ENCODE measurements around the gene ZNF569. TPM values are rescaled to one million over a fixed set of nuclear protein-coding genes. Genes with fewer than 3 reads are reported as not detected.

ZNF569 gene
- total and polyA plus RNA-seq, 2 of the 8 experiments (the other 6 are each of a cell fraction or from before 2014, with no cell fraction given), result 2.4 to 10.5 TPM

- Histone ChIP-seq H3K4ac (replicated peaks; ENCODE audit: insufficient read length, low read depth, low read length) (no peak overlapping the region), H3K4me1 (replicated peaks in 1 of 4; ENCODE audit: control insufficient read depth in 3 of 4, insufficient read depth in 4 of 4, low read length in 3 of 4) (no peaks in the 10 kb centered on the region), H3K23ac (ENCODE audit: insufficient read length) (no peak overlapping the region), H3K9ac (replicated peaks in 1 of 4; ENCODE audit: extremely low read depth in 1 of 4, low read depth in 3 of 4, low read length in 3 of 4) (no peak overlapping the region), H2AFZ (ENCODE audit: low read length) (no peak overlapping the region), H3K79me1 (ENCODE audit: low read depth, low read length) (no peaks in the 10 kb centered on the region), H4K8ac (ENCODE audit: extremely low read depth, insufficient read depth, low read length) (no peak overlapping the region), H4K5ac (ENCODE audit: insufficient read length, low read depth, low read length) (no peak overlapping the region), H3K14ac (ENCODE audit: insufficient read length) (no peak overlapping the region), H3K4me3 (ENCODE audit: extremely low read depth in 1 of 4, insufficient read depth in 2 of 4, low read depth in 3 of 4, low read length in 4 of 4) (no peak overlapping the region), H3K27me3 (replicated peaks in 1 of 4; ENCODE audit: control insufficient read depth in 3 of 4, extremely low read depth in 1 of 4, insufficient read depth in 3 of 4, low read length in 3 of 4) (no peaks in the 10 kb centered on the region), H3K36me3 (ENCODE audit: control insufficient read depth in 2 of 4, insufficient read depth in 4 of 4, low read length in 3 of 4) (peaks cover 4 to 51% (median 19%) of the 10 kb centered on the region in 4 experiments), H3K4me2 (ENCODE audit: insufficient read depth in 1 of 2, low read depth in 2 of 2, low read length in 2 of 2) (no peak overlapping the region), H4K91ac (replicated peaks; ENCODE audit: insufficient read length, low read length) (no peak overlapping the region), H4K20me1 (replicated peaks in 1 of 2; ENCODE audit: control insufficient read depth in 1 of 2, insufficient read depth in 2 of 2, low read length in 2 of 2) (no peaks in the 10 kb centered on the region), H2BK120ac (replicated peaks; ENCODE audit: low read depth, low read length) (no peak overlapping the region), H3K27ac (ENCODE audit: low read depth, low read length) (no peak overlapping the region), H3K18ac (ENCODE audit: extremely low read depth, low read length) (no peak overlapping the region), H2AK5ac (ENCODE audit: low read depth, low read length) (no peak overlapping the region), H3K23me2 (ENCODE audit: low read depth, low read length) (no peaks in the 10 kb centered on the region), H3K9me3 (ENCODE audit: insufficient read depth in 2 of 2, low read depth in 1 of 2, low read length in 1 of 2) (peaks cover 23 to 30% of the 10 kb centered on the region in 2 experiments), H3K79me2 (ENCODE audit: control insufficient read depth in 1 of 2, insufficient read depth in 2 of 2, low read length in 2 of 2) (no peaks in the 10 kb centered on the region; a peak in 1 of 4 replicates), H2BK15ac (ENCODE audit: low read length) (no peak overlapping the region), H2BK20ac (ENCODE audit: low read length) (no peak overlapping the region), H2BK5ac (ENCODE audit: low read depth, low read length) (no peak overlapping the region), H3K56ac (replicated peaks; ENCODE audit: insufficient read length, low read depth, low read length) (no peak overlapping the region), H2BK12ac (ENCODE audit: low read depth, low read length) (no peak overlapping the region)
- FAIRE-seq (no peak), DNase-seq (ENCODE audit: low read depth in 1 of 2, low spot score in 2 of 2) (no peak)
- 90% methylated on average over 1 of the region's 1 CpG; no CpG with 5 or more reads in 1 of the 2 experiments for WGBS, 2 experiments (ENCODE audit: extremely low coverage in 1 of 2, insufficient coverage in 1 of 2, insufficient read length in 1 of 2, insufficient replicate concordance in 2 of 2, low coverage in 1 of 2, low lambda C conversion rate in 2 of 2, missing lambda C conversion rate in 1 of 2)
- POLR2A ChIA-PET (ENCODE audit: partially characterized antibody), result interaction anchor here (1.0 to 1.3 kb wide), 2 partner anchors 9 to 144 kb away, joined by 4 to 5 read pairs; partner anchors contain the start of genes ZNF527 and ZNF793
- CTCF ChIA-PET (ENCODE audit: partially characterized antibody), result interaction anchor here (0.6 to 1.9 kb wide), 4 partner anchors 25 to 289 kb away, joined by 3 to 7 read pairs (median 4); partner anchors contain the start of gene ZNF793
- TF ChIP-seq HDAC6 (IDR thresholded peaks at IDR 0.05; ENCODE audit: low read depth, low read length), result no peak
Measured at GRCh38 chr19:37361994-37362393, 105.2 kb downstream of the ZNF569 start.

All from H1 (cell line).